Thoracic aorta (tissue), 2 donors: ENCODE measurements around the gene SLCO1B3. TPM values are rescaled to one million over a fixed set of nuclear protein-coding genes. Genes with fewer than 3 reads are reported as not detected.
A peak's percentile ranks its signal among the peaks of the same experiment; 100 is the strongest.

Source experiments
- ATAC-seq: fragments of 150-250 bp; one replicate; pipeline ENCODE4 v1.8.0; 2017; ENCODE audit warnings: low read depth; ENCODE audit not compliant: insufficient number of reproducible peaks, low FRiP score
- DNase-seq: peaks from one replicate; pipeline ENCODE4 v3.0.0-alpha.2; 2020; ENCODE audit warnings: low spot score
- H3K27ac ChIP-seq, 2 donors: fragments of 200-600 bp; sonication (generic); 1 replicate in 1 of 2; 2 replicates in 1 of 2; pipeline ENCODE4 v1.5.1; 2016; ENCODE audit warnings: mild to moderate bottlenecking in 2 of 2, moderate library complexity in 2 of 2
- H3K27me3 ChIP-seq: fragments of 200-600 bp; sonication (generic); replicated peaks from 2 replicates; pipeline ENCODE4 v1.6.0; 2016; ENCODE audit warnings: mild to moderate bottlenecking; ENCODE audit not compliant: insufficient read depth
- H3K36me3 ChIP-seq: fragments of 200-600 bp; sonication (generic); one replicate; pipeline ENCODE4 v1.5.1; 2016
- H3K4me1 ChIP-seq, 2 donors: fragments of 200-600 bp; sonication (generic); 1 replicate in 1 of 2; 2 replicates in 1 of 2; pipeline versions ENCODE4 v1.5.1 to v1.6.0; 2016; ENCODE audit warnings: low read depth in 2 of 2, mild to moderate bottlenecking in 1 of 2; ENCODE audit not compliant: control insufficient read depth in 1 of 2
- H3K4me3 ChIP-seq: fragments of 200-600 bp; sonication (generic); 2 replicates; pipeline ENCODE4 v1.5.1; 2016; ENCODE audit warnings: mild to moderate bottlenecking
- H3K9me3 ChIP-seq: fragments of 200-600 bp; sonication (generic); 2 replicates; pipeline ENCODE4 v1.5.1; 2016
- CTCF ChIP-seq: fragments of 200-600 bp; sonication (generic); IDR thresholded peaks from one replicate; pipeline ENCODE4 v1.5.1; 2019; ENCODE audit warnings: antibody characterized with exemption
- total RNA-seq, 2 donors: library from RNA; depleted of rRNA; stranded (reverse); fragments of >200 nt; gene quantifications; one replicate each; pipeline versions ENCODE4 v1.1.0 to v1.2.3, GENCODE V29; 2016

The SLCO1B3 gene
- total RNA-seq, 2 donors from 2014 or later: not detected

- H3K36me3 ChIP-seq: no peaks in the 10 kb centered on the region
- H3K4me3 ChIP-seq: no peak overlapping the region
- no peak for TF ChIP-seq CTCF
- no peak overlapping the region for H3K27ac ChIP-seq
- H3K27me3 ChIP-seq: no peaks in the 10 kb centered on the region
- H3K4me1 ChIP-seq: no peaks in the 10 kb centered on the region
- DNase-seq (no peak), ATAC-seq (no peak)
- H3K9me3 ChIP-seq: no peaks in the 10 kb centered on the region
These were observed 107.3 kb downstream of the SLCO1B3 start for GRCh38 chr12:20917819-20918218.

- H3K27ac ChIP-seq: no peak overlapping the region
- no peak for TF ChIP-seq CTCF
- no peaks in the 10 kb centered on the region for H3K27me3 ChIP-seq
- no peaks in the 10 kb centered on the region for H3K9me3 ChIP-seq
- H3K36me3 ChIP-seq: no peaks in the 10 kb centered on the region
- no peaks in the 10 kb centered on the region for H3K4me1 ChIP-seq
- H3K4me3 ChIP-seq: no peak overlapping the region
- DNase-seq (no peak), ATAC-seq (no peak)
These were observed 121.4 kb downstream of the SLCO1B3 start for GRCh38 chr12:20931894-20932293.

- no peaks in the 10 kb centered on the region for H3K9me3 ChIP-seq
- H3K36me3 ChIP-seq: no peaks in the 10 kb centered on the region
- no peak for TF ChIP-seq CTCF
- no peak overlapping the region for H3K4me3 ChIP-seq
- H3K4me1 ChIP-seq: no peaks in the 10 kb centered on the region
- no peak for DNase-seq
- no peak for ATAC-seq
- H3K27me3 ChIP-seq: no peaks in the 10 kb centered on the region
- H3K27ac ChIP-seq: no peak overlapping the region
These were observed 136.2 kb downstream of the SLCO1B3 start for GRCh38 chr12:20946732-20947131.

- DNase-seq (no peak), ATAC-seq (no peak)
- no peak overlapping the region for H3K27ac ChIP-seq
These were observed 139.7 kb downstream of the SLCO1B3 start for GRCh38 chr12:20950248-20950647.

GRCh38 chr12:20963303-20963702 is 152.8 kb downstream of the SLCO1B3 start:
- Histone ChIP-seq H3K4me3 (no peak overlapping the region), H3K27me3 (no peaks in the 10 kb centered on the region), H3K36me3 (no peaks in the 10 kb centered on the region), H3K27ac (no peak overlapping the region), H3K4me1 (peaks cover 0 to 9% of the 10 kb centered on the region in 2 donors), H3K9me3 (no peaks in the 10 kb centered on the region)
- DNase-seq (no peak), ATAC-seq (no peak)
- TF ChIP-seq CTCF: no peak

More at GRCh38 chr12:20950248-20950647, 139.7 kb downstream of the SLCO1B3 start:
- TF ChIP-seq CTCF: peak; percentile 36
- Histone ChIP-seq H3K27me3 (no peaks in the 10 kb centered on the region), H3K36me3 (no peaks in the 10 kb centered on the region), H3K9me3 (no peaks in the 10 kb centered on the region), H3K4me3 (no peak overlapping the region), H3K4me1 (no peaks in the 10 kb centered on the region)
